HG03196 (cell line): Measurements from ENCODE around the gene TTLL5.
"Not testable (repeated sequence)": the region's sequence is repeated elsewhere in the genome, so short reads cannot be mapped to it uniquely, and the experiment has no call there.

Experiments
- ATAC-seq: cut with Tn5 transposase; IDR thresholded peaks from one replicate; pipeline ENCODE4 v1.9.1; 2021; ENCODE audit not compliant: unreplicated experiment

The TTLL5 gene

GRCh38 chr14:75648066-75648838 is 12.8 kb upstream of the TTLL5 start:
- ATAC-seq = no peak

- ATAC-seq = no peak
Observed at GRCh38 chr14:75649337-75649736, 11.7 kb upstream of the TTLL5 start.

GRCh38 chr14:75649773-75650172 is 11.3 kb upstream of the TTLL5 start:
- ATAC-seq = no peak

- ATAC-seq = no peak
Observed at GRCh38 chr14:75650253-75651058, 10.6 kb upstream of the TTLL5 start.

GRCh38 chr14:75653563-75653962 is 7.5 kb upstream of the TTLL5 start:
- no peak for ATAC-seq

- ATAC-seq = no peak
Observed at GRCh38 chr14:75654127-75654732, 6.8 kb upstream of the TTLL5 start.

- ATAC-seq = no peak
Observed at GRCh38 chr14:75655235-75655634, 5.8 kb upstream of the TTLL5 start.

- no peak for ATAC-seq
Observed at GRCh38 chr14:75657331-75657730, 3.7 kb upstream of the TTLL5 start.

- ATAC-seq = no peak
Observed at GRCh38 chr14:75658957-75659356, 2.1 kb upstream of the TTLL5 start.

- no peak for ATAC-seq
Observed at GRCh38 chr14:75660238-75660629, 812 bp upstream of the TTLL5 start.

- no peak for ATAC-seq
Observed at GRCh38 chr14:75661499-75661814, 411 bp downstream of the TTLL5 start.

GRCh38 chr14:75662966-75663365 is 1.9 kb downstream of the TTLL5 start:
- no peak for ATAC-seq

GRCh38 chr14:75667099-75667765 is 6.2 kb downstream of the TTLL5 start:
- no peak for ATAC-seq

- no peak for ATAC-seq
Observed at GRCh38 chr14:75672605-75673192, 11.7 kb downstream of the TTLL5 start.

GRCh38 chr14:75673345-75674035 is 12.4 kb downstream of the TTLL5 start:
- no peak for ATAC-seq

- no peak for ATAC-seq
Observed at GRCh38 chr14:75675265-75675960, 14.4 kb downstream of the TTLL5 start.

- no peak for ATAC-seq
Observed at GRCh38 chr14:75685910-75686309, 24.9 kb downstream of the TTLL5 start.

- ATAC-seq = no peak
Observed at GRCh38 chr14:75689012-75689411, 28.0 kb downstream of the TTLL5 start.

GRCh38 chr14:75690010-75690409 is 29.0 kb downstream of the TTLL5 start:
- no peak for ATAC-seq

- not testable (repeated sequence) for ATAC-seq
Observed at GRCh38 chr14:75695025-75695424, 34.0 kb downstream of the TTLL5 start.
